Vagina (tissue), 2 donors: Measurements from ENCODE around the gene MPV17L2.

Source experiments
- POLR2A ChIP-seq, 2 donors: fragments of 450-650 bp; IDR thresholded peaks; one replicate each; pipeline ENCODE4 v1.6.1; 2017; ENCODE audit warnings: antibody characterized with exemption in 2 of 2, mild to moderate bottlenecking in 2 of 2, moderate library complexity in 2 of 2
- POLR2AphosphoS5 ChIP-seq, 2 donors: sonication (generic); formaldehyde crosslinking; IDR thresholded peaks; one replicate each; pipeline ENCODE4 v1.9.0; 2017; ENCODE audit warnings: antibody characterized with exemption in 2 of 2, mild to moderate bottlenecking in 2 of 2, low read depth in 1 of 2; ENCODE audit not compliant: insufficient read depth in 1 of 2
- TF ChIP-seq, protein P1 (sequence below), 3 experiments: fragments of 450-650 bp in 2 of 3; fragments of 200-600 bp in 1 of 3; sonication (generic) in 1 of 3; IDR thresholded peaks; one replicate each; pipeline ENCODE4 v1.5.1; 2017 to 2019; ENCODE audit warnings: antibody characterized with exemption in 3 of 3, mild to moderate bottlenecking in 2 of 3, moderate library complexity in 2 of 3

DNA sequence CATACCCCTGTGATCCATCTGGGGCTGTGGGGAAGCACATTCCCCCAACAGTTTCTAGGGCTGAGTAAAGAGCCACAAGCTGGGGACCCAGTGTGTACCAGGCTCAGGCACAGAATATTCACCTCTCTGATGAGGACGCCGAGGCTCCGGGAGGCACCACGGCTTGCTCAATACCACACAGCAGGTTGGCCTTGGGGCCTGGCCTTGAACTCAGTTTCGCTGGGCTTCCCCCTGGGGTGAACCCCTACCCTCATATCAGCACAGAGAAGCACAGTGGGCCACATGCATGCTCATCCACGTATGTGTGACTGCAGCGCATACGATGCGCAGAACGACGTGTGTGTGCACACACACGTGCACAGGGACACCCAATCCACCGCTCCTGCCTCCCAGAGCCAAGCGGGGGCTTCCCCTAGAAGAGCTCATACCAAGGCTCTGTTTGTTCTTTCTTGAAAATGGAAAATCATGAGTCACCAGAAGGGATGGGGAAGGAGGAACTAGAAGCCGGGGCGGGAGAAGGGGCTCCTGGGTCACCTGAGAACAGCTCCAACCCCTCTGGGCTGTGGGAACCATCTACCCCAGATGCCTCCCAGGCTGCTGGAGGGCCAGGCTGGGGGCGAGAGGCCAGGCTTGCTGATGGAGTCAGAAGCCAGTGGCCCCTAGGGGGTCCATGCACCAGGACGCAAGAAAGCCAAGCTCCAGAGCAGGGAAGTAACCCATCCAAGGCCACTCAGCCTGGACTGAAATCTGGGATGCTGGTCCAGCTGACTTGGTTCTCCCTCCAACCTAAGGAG lies 38.1 kb downstream of the MPV17L2 start:
- no peak for TF ChIP-seq POLR2A (IDR thresholded peaks at IDR 0.05)
- TF ChIP-seq, protein P1, sequence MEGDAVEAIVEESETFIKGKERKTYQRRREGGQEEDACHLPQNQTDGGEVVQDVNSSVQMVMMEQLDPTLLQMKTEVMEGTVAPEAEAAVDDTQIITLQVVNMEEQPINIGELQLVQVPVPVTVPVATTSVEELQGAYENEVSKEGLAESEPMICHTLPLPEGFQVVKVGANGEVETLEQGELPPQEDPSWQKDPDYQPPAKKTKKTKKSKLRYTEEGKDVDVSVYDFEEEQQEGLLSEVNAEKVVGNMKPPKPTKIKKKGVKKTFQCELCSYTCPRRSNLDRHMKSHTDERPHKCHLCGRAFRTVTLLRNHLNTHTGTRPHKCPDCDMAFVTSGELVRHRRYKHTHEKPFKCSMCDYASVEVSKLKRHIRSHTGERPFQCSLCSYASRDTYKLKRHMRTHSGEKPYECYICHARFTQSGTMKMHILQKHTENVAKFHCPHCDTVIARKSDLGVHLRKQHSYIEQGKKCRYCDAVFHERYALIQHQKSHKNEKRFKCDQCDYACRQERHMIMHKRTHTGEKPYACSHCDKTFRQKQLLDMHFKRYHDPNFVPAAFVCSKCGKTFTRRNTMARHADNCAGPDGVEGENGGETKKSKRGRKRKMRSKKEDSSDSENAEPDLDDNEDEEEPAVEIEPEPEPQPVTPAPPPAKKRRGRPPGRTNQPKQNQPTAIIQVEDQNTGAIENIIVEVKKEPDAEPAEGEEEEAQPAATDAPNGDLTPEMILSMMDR (IDR thresholded peaks at IDR 0.05): no peak
- TF ChIP-seq POLR2AphosphoS5 (IDR thresholded peaks at IDR 0.05; ENCODE audit: insufficient read depth in 1 of 2, low read depth in 1 of 2): no peak
